ENCODE data around the gene MAPK8.

MAPK8 gene

GRCh38 chr10:48292616-48293015 lies 13.9 kb upstream of the MAPK8 start:
- Histone ChIP-seq H3K9me3 (ENCODE audit: control insufficient read depth, insufficient read depth, low read depth, low read length) (no peaks in the 10 kb centered on the region), H3K4me3 (ENCODE audit: low read depth, low read length) (no peak overlapping the region), H3K27ac (ENCODE audit: extremely low read depth, low read depth, low read length) (no peak overlapping the region), H3K36me3 (ENCODE audit: control insufficient read depth in 2 of 2, insufficient read depth in 1 of 2, low read length in 2 of 2) (no peaks in the 10 kb centered on the region), H3K4me1 (ENCODE audit: control insufficient read depth, insufficient read depth, low read length) (no peaks in the 10 kb centered on the region)
- ChIA-PET POLR2A (no interaction called here), CTCF (interaction anchor here (0.9 kb wide), 1 partner anchor 78 kb away, joined by 3 read pairs; no protein-coding TSS in a partner anchor)
- TF ChIP-seq ZNF513 (tag by site-specific recombination; IDR thresholded peaks at IDR 0.05) (no peak), IKZF3 (tag by site-specific recombination; IDR thresholded peaks at IDR 0.05) (no peak)

- ChIA-PET POLR2A (no interaction called here), CTCF (interaction anchor here (0.6 kb wide), 1 partner anchor 91 kb away, joined by 3 read pairs; no protein-coding TSS in a partner anchor)
- Histone ChIP-seq H3K36me3 (ENCODE audit: control insufficient read depth in 2 of 2, insufficient read depth in 1 of 2, low read length in 2 of 2) (no peaks in the 10 kb centered on the region), H3K9me3 (ENCODE audit: control insufficient read depth, insufficient read depth, low read depth, low read length) (no peaks in the 10 kb centered on the region), H3K27ac (ENCODE audit: extremely low read depth, low read depth, low read length) (no peak overlapping the region), H3K4me1 (ENCODE audit: control insufficient read depth, insufficient read depth, low read length) (no peaks in the 10 kb centered on the region), H3K4me3 (ENCODE audit: low read depth, low read length) (no peak overlapping the region)
- TF ChIP-seq ZNF521 (tag by site-specific recombination; IDR thresholded peaks at IDR 0.05), result no peak
- no peak for TF ChIP-seq ZNF513 (tag by site-specific recombination; IDR thresholded peaks at IDR 0.05)
- TF ChIP-seq ZNF335 (tag by site-specific recombination; conservative IDR thresholded peaks at IDR 0.05), result no peak
- no peak for TF ChIP-seq GLI2 (tag by site-specific recombination; IDR thresholded peaks at IDR 0.05; ENCODE audit: borderline replicate concordance, low read depth)
Measured at GRCh38 chr10:48294431-48294830, 12.0 kb upstream of the MAPK8 start.

GRCh38 chr10:48296576-48297098 lies 9.8 kb upstream of the MAPK8 start:
- ChIA-PET POLR2A (no interaction called here), CTCF (interaction anchor here (1.6 kb wide), 1 partner anchor 8 kb away, joined by 5 read pairs; no protein-coding TSS in a partner anchor)
- no peak overlapping the region for H3K27ac ChIP-seq (ENCODE audit: extremely low read depth, low read depth, low read length)
- no peaks in the 10 kb centered on the region for H3K9me3 ChIP-seq (ENCODE audit: control insufficient read depth, insufficient read depth, low read depth, low read length)
- no peaks in the 10 kb centered on the region for H3K36me3 ChIP-seq (ENCODE audit: control insufficient read depth in 2 of 2, insufficient read depth in 1 of 2, low read length in 2 of 2)
- H3K4me3 ChIP-seq (ENCODE audit: low read depth, low read length), result no peak overlapping the region
- TF ChIP-seq SCRT1 (tag by site-specific recombination; IDR thresholded peaks at IDR 0.05; ENCODE audit: borderline replicate concordance), result no peak
- no peak for TF ChIP-seq ZSCAN4 (tag by site-specific recombination; IDR thresholded peaks at IDR 0.05)
- TF ChIP-seq ZNF510 (tag by site-specific recombination; IDR thresholded peaks at IDR 0.05; ENCODE audit: insufficient replicate concordance), result no peak
- TF ChIP-seq SP7 (tag by site-specific recombination; IDR thresholded peaks at IDR 0.05), result no peak
- TF ChIP-seq ZNF416 (tag by site-specific recombination; IDR thresholded peaks at IDR 0.05), result no peak
- no peak for TF ChIP-seq ZNF350 (tag by site-specific recombination; IDR thresholded peaks at IDR 0.05)
- no peak for TF ChIP-seq ZNF138 (tag by site-specific recombination; IDR thresholded peaks at IDR 0.05; ENCODE audit: borderline replicate concordance)
- no peak for TF ChIP-seq ZNF558 (tag by site-specific recombination; IDR thresholded peaks at IDR 0.05)
- TF ChIP-seq ZBTB11 (tag by site-specific recombination; conservative IDR thresholded peaks at IDR 0.05; ENCODE audit: low read depth), result no peak
- TF ChIP-seq MEIS1 (CRISPR knock-in tag; IDR thresholded peaks at IDR 0.05; ENCODE audit: borderline replicate concordance), result no peak
- no peak for TF ChIP-seq ZNF701 (tag by site-specific recombination; IDR thresholded peaks at IDR 0.05)
- no peak for TF ChIP-seq ZNF791 (tag by site-specific recombination; IDR thresholded peaks at IDR 0.05)
- no peak for TF ChIP-seq ZSCAN5A (tag by site-specific recombination; IDR thresholded peaks at IDR 0.05)
- no peak for TF ChIP-seq ZNF596 (tag by site-specific recombination; IDR thresholded peaks at IDR 0.05)
- no peaks in the 10 kb centered on the region for H3K4me1 ChIP-seq (ENCODE audit: control insufficient read depth, insufficient read depth, low read length)

All from HEK293 (cell line).